Heart left ventricle (tissue), 13 donors: Measurements from ENCODE around the gene POLR1A.

ENCODE experiments used
- POLR2A ChIP-seq, 2 donors: fragments of 450-650 bp; IDR thresholded peaks; one replicate each; pipeline ENCODE4 v1.6.1; 2017; ENCODE audit warnings: antibody characterized with exemption in 2 of 2, mild to moderate bottlenecking in 2 of 2, moderate library complexity in 2 of 2
- TF ChIP-seq, protein P1 (sequence below), 12 donors: fragments of 200-600 bp; sonication (generic) in 4 of 12; IDR thresholded peaks; one replicate each; pipeline versions ENCODE4 v1.5.0 to v1.8.0; 2018 to 2022; ENCODE audit warnings: antibody characterized with exemption in 12 of 12, mild to moderate bottlenecking in 5 of 12
- donor health status: ischemic (EF 13 %, LVEDD 7.1; RV severe dilation, severe dysfunction).
- donor health status: DM: no; HTN: yes; CAD: no.
- donor health status: DM: no; HTN: no; CAD: no.
- donor health status: ischemic (EF 25% LVEDD 6.9; RV normal size, moderate dysfunction).
- donor health status: ischemic (EF 25% LVEDD 5.7; RV mildly dilated, moderate dysfunction).
- donor health status: ischemic (EF 35%, LVEDD 5.7; RV mildly dilated, moderate dysfunction).
- donor health status: nonischemic (EF 11% LVEDD 7.7; RV severe dilation, severe dysfunction).
- donor health status: DM: yes; HTN: yes; CAD: no.
- donor health status: PGD.
- donor health status: ischemic (EF 29% LVEDD 5.4; RV normal size, mild dysfunction).
- donor health status: nonischemic (EF 23%, LVEDD 6.1; RV moderate dilation, normal function).

DNA sequence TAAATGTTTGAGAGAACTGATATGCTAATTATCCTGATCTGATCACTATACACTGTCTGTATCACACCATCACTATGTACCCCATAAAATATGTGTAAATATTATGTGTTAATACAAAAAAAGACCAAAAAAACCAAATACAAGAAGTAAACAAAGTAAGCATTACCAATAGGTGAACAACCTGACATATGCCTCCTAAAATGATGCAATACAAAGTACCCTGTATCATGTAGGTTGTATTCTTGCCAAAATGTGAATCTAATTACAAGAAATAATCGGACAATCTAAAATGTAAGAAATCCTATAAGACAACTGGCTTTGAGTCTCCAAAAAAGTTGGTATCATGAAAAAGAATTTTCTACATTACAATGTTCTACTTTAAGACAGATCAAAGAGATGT lies 7.8 kb downstream of the POLR1A start:
- TF ChIP-seq, protein P1, sequence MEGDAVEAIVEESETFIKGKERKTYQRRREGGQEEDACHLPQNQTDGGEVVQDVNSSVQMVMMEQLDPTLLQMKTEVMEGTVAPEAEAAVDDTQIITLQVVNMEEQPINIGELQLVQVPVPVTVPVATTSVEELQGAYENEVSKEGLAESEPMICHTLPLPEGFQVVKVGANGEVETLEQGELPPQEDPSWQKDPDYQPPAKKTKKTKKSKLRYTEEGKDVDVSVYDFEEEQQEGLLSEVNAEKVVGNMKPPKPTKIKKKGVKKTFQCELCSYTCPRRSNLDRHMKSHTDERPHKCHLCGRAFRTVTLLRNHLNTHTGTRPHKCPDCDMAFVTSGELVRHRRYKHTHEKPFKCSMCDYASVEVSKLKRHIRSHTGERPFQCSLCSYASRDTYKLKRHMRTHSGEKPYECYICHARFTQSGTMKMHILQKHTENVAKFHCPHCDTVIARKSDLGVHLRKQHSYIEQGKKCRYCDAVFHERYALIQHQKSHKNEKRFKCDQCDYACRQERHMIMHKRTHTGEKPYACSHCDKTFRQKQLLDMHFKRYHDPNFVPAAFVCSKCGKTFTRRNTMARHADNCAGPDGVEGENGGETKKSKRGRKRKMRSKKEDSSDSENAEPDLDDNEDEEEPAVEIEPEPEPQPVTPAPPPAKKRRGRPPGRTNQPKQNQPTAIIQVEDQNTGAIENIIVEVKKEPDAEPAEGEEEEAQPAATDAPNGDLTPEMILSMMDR (IDR thresholded peaks at IDR 0.05): no peak
- no peak for TF ChIP-seq POLR2A (IDR thresholded peaks at IDR 0.05)
